LoVo (cell line): ENCODE results near the gene GPN2.

Experiments used
- DNase-seq: peaks from one replicate; pipeline ENCODE4 v3.0.0-alpha.2; 2016; ENCODE audit warnings: low spot score

GPN2 gene

GRCh38 chr1:26889551-26890466, at the start of gene GPN2:
Gene GPN2 (minus strand): TSS chr1:26890283. CDS start chr1:26890096, 187 bp downstream.
- DNase-seq, result peak; percentile 77

DNA sequence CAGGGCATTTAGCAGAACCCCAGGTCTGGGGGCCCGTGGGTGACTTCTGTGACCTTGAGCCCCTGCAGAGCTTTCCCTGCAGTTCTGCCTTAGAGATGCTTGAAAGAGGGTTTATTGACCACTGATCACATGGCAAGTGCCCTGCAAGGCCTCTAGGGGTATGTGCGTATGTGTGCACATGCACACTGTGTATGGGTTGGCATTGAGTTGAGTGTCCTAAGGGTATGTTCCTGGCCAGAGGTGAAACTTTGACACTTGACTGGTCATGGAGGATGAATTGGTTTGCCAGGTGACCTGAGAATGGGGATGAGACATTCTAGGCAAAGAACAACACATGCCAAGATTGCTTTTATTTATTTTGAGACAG, 48.6 kb upstream of the GPN2 start:
- DNase-seq, result no peak

DNA sequence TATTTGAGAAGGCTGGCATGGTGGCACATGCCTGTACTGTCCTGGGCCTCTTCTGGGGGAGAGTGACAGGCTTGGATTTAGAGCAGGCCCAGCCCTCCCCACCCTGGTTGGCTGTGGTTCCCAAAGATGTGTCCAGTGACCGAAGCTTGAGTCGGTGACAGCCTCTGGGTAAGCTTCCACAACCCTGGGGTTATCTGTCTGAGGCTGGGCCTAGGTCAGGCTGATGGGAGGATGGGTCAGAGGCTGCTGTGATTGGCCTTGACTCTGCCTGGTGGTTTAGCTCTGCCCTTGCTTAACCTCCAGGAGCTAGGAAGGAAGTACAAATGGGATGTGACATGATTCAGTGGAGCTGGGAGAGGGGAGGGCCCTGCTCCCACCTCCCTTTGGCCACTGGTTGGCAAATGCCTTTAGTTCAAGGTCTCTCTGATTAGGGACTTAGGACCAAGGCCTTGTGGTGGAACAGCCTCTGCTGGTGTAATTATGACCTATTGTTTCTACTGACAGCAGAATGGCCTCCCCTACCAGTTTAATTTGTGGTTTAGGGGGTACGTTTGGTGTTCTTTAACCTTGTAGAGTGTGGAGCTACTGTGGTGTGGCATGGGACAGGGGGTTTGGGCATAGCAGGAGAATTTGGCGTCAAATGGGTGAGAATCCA, 48.0 kb upstream of the GPN2 start:
- no peak for DNase-seq

GRCh38 chr1:26936823-26937222, 46.7 kb upstream of the GPN2 start:
- no peak for DNase-seq

GRCh38 chr1:26932531-26932930, 42.4 kb upstream of the GPN2 start:
- DNase-seq, result no peak

DNA sequence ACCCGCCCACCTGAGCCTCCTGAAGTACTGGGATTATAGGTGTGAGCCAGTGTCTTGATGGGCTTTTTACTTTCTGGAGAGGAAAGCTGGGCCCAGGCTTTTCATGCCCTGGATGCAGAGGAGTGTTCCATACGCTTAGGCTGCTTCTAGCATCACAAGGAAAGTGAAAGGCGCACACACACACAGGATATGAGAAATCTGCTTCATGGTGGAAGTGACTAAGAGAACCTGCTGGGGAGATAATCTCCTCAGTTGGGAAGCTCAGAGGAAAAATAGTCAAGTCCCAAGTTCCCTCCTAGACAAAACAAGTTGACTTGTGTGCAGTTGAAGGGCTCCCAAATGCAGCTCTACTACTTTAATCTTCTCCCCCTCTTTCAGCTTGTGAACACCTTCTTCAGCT, 33.6 kb upstream of the GPN2 start:
- no peak for DNase-seq

DNA sequence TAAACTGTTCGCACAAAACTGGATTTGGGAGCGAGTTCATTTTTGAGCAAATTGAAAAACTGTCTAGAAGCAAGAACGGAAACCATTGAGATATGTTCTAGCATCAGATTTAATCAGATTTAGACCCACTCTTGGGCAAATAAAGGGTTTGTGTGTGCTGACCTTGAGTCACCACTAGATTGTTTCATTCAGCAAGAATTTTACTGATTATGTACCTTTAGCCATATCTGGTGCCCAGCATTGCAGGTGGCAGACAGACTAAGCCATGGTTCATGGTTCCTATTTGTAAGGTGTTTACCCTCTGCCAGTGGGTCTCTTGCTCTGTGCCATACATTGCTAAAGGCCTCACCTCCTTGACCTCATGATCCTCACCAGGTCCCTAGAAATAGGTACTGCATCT, 32.8 kb upstream of the GPN2 start:
- no peak for DNase-seq

- DNase-seq, result no peak
These were observed 32.3 kb upstream of the GPN2 start for GRCh38 chr1:26922431-26922729.

DNA sequence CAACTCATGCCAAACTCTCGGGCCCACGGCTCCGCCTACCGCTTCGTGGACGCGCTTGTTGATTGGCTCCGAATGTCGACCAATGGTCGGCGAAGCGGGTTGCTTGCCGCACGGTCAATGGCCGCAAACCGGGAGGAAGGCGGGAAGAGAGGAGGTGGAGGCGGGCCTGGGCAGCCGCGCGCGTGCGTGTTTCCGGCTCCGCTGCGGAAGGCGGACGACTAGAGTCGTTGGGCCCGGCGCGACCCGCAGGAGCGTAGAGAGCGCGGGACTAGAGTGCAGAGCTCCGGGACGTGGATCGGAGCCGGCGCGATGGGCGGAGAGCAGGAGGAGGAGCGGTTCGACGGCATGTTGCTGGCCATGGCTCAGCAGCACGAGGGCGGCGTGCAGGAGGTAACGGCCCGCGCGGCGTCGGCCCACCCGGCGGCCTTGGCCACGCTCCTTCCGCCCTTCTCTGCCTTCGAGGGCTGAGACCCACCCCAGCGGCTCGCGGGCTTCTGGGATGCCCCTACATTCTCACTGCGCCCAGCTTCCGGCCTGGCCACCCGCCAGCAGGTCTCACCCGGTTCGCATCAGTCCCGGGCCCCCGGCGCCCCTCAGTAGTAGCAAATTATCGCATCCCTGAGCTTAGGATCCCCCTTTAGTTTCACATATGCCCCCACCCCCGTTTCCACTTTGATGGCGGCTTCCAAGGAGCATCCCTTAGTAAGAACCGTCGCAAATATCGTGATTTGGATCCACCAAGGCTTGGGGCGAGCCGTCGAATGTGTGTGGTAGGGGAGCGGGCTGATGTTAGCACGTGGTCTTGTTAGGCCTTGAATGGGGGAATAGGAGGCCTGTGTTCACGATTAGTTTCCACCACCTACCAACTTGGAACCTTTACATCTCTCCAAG, 31.7 kb upstream of the GPN2 start, which contains the start of gene NUDC:
Gene NUDC (plus strand): TSS at position 204 of the 891 bp plus-strand sequence. CDS start 106 bp downstream, at position 310.
- DNase-seq, result peak; percentile 97

- no peak for DNase-seq
These were observed 31.1 kb upstream of the GPN2 start for GRCh38 chr1:26921126-26921539.

GRCh38 chr1:26915204-26915842, 25.2 kb upstream of the GPN2 start:
- no peak for DNase-seq

- peak; percentile 72 for DNase-seq
These were observed 23.9 kb upstream of the GPN2 start, which contains the start of gene NR0B2 for GRCh38 chr1:26913754-26914619. Gene NR0B2 (minus strand): TSS chr1:26913975. CDS start chr1:26913940, 35 bp downstream.

GRCh38 chr1:26913389-26913753, 23.3 kb upstream of the GPN2 start:
- DNase-seq, result no peak

- no peak for DNase-seq
These were observed 22.0 kb upstream of the GPN2 start for GRCh38 chr1:26912147-26912490.

DNA sequence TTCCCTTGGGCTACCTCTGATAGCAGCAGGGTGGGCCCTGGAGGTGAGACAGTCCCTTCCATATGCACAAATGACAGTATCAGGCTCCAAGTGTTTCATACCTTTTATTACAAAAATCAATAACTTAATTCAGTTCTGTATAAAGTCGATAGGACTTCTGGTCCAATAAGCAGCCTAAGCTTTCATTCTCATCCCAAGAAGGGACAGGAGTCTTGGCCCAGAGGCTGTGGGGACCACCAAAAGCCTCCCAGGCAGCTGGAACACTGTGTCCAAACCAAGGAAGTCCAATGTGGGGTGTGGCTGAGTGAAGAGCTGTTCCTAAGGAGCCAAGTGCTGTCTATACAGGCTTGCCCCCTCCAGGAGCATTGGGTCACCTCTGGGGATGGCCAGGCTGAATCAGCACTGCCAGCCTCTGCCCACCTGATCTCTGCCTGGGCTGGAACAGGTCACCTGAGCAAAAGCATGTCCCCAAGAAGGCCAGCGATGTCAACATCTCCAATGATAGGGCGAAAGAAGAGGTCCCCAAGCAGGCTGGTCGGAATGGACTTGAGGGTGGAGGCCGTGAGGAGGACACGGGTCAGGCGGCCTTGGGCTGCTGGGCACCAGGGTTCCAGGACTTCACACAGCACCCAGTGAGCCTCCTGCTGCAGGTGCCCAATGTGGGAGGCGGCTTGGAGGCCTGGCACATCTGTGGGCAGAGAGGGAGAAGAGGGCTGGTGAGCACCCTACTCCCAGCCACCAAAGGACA, 21.5 kb upstream of the GPN2 start:
- DNase-seq, result no peak

DNA sequence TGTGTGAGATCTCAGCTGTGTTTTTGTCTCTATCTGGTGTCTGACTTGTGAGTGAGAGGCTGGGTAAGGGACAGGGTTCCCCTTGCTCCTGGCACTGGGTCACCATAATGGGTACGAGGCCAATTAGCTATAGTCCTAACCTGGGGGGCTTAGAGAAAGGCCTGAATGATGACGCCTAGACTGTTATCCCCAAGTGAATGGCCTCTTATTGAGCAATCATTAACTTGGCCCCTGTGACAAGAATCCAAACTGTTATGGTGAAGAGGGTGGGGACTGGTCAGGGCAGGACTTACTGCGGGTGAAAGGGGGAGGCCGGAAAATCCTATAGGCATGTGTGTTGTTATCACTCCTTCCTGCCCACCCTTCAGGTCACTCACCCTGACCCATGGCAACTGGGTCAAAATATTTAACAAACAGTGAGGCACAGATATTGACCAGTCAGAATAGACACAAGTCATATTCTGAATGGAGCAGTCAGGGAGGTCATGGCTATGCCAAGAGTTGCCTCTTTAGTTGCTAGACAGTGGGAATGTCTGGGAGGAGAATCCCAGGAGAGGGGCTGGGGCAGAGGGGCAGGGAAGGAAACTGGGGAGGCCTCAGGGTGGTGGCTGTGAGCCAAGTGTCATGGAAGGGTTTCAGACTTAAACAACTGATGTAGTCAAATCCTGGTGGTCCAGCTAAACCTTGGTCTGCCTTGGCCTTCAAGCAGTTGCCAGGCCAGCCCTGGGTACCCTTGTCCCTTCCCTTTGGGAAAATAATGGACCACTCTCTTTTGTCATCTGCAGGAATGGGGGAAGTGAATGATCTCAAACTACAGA, 20.5 kb upstream of the GPN2 start:
- no peak for DNase-seq

DNA sequence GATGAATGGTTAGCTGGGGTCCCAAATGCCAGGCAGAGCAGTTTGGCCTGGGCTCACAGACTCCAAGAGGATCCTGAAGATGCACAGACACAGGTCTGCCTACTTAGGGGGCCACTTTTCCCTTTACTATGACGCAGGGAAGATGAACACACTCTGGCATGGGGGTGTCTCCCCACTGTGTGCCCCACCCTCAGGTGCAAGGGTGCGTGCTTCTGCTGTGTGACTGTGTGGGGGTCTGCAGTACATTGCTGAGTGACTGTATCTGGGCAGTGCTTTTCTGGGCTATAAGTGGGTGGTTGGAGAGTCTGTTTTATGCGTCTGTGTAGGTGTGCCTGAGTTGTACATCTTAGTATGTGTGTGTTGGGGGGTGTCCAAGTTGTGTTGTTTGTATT, 19.9 kb upstream of the GPN2 start:
- DNase-seq, result no peak

GRCh38 chr1:26907071-26907917, 17.2 kb upstream of the GPN2 start:
- DNase-seq, result peak; percentile 42
